Spleen (tissue), 11 donors: ENCODE data around the gene NFATC1. TPM values are rescaled to one million over a fixed set of nuclear protein-coding genes. Genes with fewer than 3 reads are reported as not detected.

Source experiments
- DNase-seq: peaks from one replicate; pipeline ENCODE4 v3.0.0-alpha.2; 2020
- H3K27ac ChIP-seq, 8 donors: fragments of 200-600 bp; sonication (generic) in 7 of 8; 1 replicate in 4 of 8; 2 replicates in 4 of 8; pipeline versions ENCODE4 v1.5.0 to v1.8.0; 2016 to 2021; ENCODE audit warnings: inconsistent platforms in 4 of 8, mild to moderate bottlenecking in 4 of 8, moderate library complexity in 1 of 8
- H3K27me3 ChIP-seq, 7 donors: fragments of 200-600 bp; sonication (generic) in 6 of 7; replicated peaks in 1 of 7; 1 replicate in 4 of 7; 2 replicates in 3 of 7; pipeline versions ENCODE4 v1.5.0 to v1.8.0; 2016 to 2021; ENCODE audit warnings: inconsistent platforms in 3 of 7, mild to moderate bottlenecking in 1 of 7
- H3K36me3 ChIP-seq, 6 donors: fragments of 200-600 bp; sonication (generic) in 5 of 6; 1 replicate in 4 of 6; 2 replicates in 2 of 6; pipeline versions ENCODE4 v1.5.0 to v1.8.0; 2016 to 2021; ENCODE audit warnings: inconsistent platforms in 2 of 6
- H3K4me1 ChIP-seq, 6 donors: fragments of 200-600 bp; sonication (generic) in 5 of 6; 1 replicate in 3 of 6; 2 replicates in 3 of 6; pipeline versions ENCODE4 v1.5.0 to v1.8.0; 2016 to 2021; ENCODE audit warnings: inconsistent platforms in 3 of 6
- H3K4me3 ChIP-seq, 8 donors: fragments of 200-600 bp; sonication (generic) in 7 of 8; 1 replicate in 4 of 8; 2 replicates in 4 of 8; pipeline versions ENCODE4 v1.5.0 to v1.8.0; 2016 to 2021; ENCODE audit warnings: inconsistent platforms in 4 of 8, mild to moderate bottlenecking in 4 of 8, moderate library complexity in 2 of 8
- H3K9me3 ChIP-seq, 8 donors: fragments of 200-600 bp; sonication (generic) in 7 of 8; 1 replicate in 4 of 8; 2 replicates in 4 of 8; pipeline versions ENCODE4 v1.5.0 to v1.8.0; 2016 to 2021; ENCODE audit warnings: inconsistent platforms in 4 of 8
- CTCF ChIP-seq, 11 experiments: fragments of 200-600 bp in 7 of 11; fragments of 450-650 bp in 4 of 11; sonication (generic) in 4 of 11; IDR thresholded peaks in 8 of 11; conservative IDR thresholded peaks in 3 of 11; 1 replicate in 7 of 11; 2 replicates in 4 of 11; pipeline versions ENCODE4 v1.4.0 to v1.8.0; 2016 to 2021; ENCODE audit warnings: antibody characterized with exemption in 11 of 11, inconsistent platforms in 4 of 11, mild to moderate bottlenecking in 1 of 11
- POLR2A ChIP-seq, 3 donors: fragments of 450-650 bp; IDR thresholded peaks; one replicate each; pipeline ENCODE4 v1.5.1; 2017; ENCODE audit warnings: antibody characterized with exemption in 3 of 3, mild to moderate bottlenecking in 1 of 3
- POLR2AphosphoS5 ChIP-seq, 3 donors: sonication (generic); formaldehyde crosslinking; IDR thresholded peaks; one replicate each; pipeline ENCODE4 v1.5.1; 2017; ENCODE audit warnings: antibody characterized with exemption in 3 of 3
- WGBS, 5 donors: extraction: QIAGEN DNeasy Blood & Tissue Kit in 3 of 5; methylation state at CpG; one replicate each; pipeline versions ENCODE4 v1.1.5 to v1.1.7; 2013 to 2018; 5-methylcytosine and 5-hydroxymethylcytosine counted together
- intact Hi-C: fragments of 100-400 bp; cut with DNase I; formaldehyde crosslinking; loops from one replicate; pipeline ENCODE4 v1.15.0; 2023; ENCODE audit warnings: low total_unique reads
- polyA plus RNA-seq, 3 donors: library from polyadenylated mRNA; stranded (reverse); fragments of 200-250 nt; gene quantifications; one replicate each; pipeline ENCODE4 v1.2.1, GENCODE V29; 2013
- total RNA-seq, 7 donors: library from RNA; depleted of rRNA in 3 of 7; stranded (reverse); fragments of >200 nt in 3 of 7; fragmentation: NEBNext Ultra II Directional in 4 of 7; extraction: Animal tissue kit (Norgen Biotek cat#: 25700) in 4 of 7; gene quantifications; one replicate each; pipeline versions ENCODE4 v1.1.0 to v1.2.1, GENCODE V29; 2016 to 2021
- donor health status: healthy with polysubstance abuse.
- donor health status: DM: no; HTN: no; CAD: no; lungs with moderate emphysema.
- donor health status: DM: no; HTN: no; CAD: no.
- donor health status: Bipolar disorder and iron deficiency.
- donor health status: healthy.
- donor health status: DM: no; HTN: no; CAD: no.
- donor health status: DM: yes; HTN: yes; CAD: no.

Gene NFATC1
- total and polyA plus RNA-seq, 10 donors = 20.7 to 64.9 (median 47.4) TPM

DNA sequence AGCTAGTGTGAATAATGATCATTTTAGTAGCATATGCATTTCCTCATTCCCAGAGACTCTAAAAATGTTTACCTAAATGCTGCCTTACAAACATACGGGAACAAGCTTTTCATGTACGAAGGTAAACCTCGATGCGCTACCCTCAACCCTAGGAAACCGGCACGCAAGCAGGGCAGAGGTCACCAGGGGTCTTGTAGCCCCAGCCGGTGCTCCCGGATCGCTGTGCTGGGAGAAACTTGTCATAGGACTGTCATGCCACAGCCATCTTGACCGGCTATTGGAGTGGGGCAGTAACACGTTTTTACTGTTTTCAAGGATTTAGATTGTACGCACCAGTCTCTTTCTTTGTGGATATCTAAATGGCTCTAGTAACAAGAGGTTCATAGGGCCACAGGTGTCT lies 34.8 kb upstream of the NFATC1 start:
- Histone ChIP-seq H3K36me3 (peaks cover 0 to 72% (median 36%) of the 10 kb centered on the region in 6 donors), H3K27ac (no peak overlapping the region), H3K9me3 (no peaks in the 10 kb centered on the region), H3K27me3 (no peaks in the 10 kb centered on the region), H3K4me1 (no peaks in the 10 kb centered on the region), H3K4me3 (no peak overlapping the region)
- no peak for DNase-seq
- intact Hi-C loops = no loop called here
- 94 to 97% (median 97%) methylated on average over 12 of the region's 12 CpGs for WGBS, 5 donors
- TF ChIP-seq POLR2A (IDR thresholded peaks at IDR 0.05) (no peak), CTCF (IDR thresholded peaks at IDR 0.05 in 8 of 11, conservative IDR thresholded peaks at IDR 0.05 in 3 of 11) (no peak)

DNA sequence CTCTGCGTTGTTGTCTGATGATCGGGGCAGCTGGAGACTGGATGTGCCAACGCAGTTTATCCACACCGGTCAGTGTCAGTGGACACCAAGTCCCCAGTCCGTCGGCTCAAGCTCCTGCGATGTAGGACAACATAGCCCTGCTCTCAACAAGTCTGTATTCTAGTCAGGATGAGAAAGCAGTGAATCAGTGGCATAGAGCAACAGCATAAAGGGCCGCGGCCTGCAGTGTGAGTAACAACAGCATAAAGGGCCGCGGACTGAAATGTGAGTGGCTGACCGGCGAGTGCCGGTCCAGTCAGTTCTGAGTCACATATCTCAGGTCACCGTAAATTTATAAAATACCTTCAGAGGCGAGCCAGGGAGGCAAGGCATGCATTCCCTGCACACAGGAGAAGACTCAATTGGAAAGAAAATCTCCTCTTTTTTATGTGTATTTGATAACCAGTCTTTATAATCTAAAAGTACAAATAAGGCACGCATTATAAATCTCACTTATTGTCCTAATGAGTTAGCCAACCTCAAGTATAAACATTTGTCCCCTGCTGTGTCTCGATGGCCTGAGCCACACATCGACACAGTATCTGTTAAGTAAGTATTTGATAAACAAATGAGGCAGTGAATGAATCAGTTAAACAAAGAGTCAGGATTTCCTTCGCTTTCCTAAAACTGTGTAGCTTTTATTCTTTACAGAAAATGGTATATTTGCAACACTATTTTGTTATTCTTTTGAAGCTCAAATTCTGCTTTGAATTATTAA lies 33.8 kb upstream of the NFATC1 start:
- no peak for DNase-seq
- Histone ChIP-seq H3K9me3 (no peaks in the 10 kb centered on the region), H3K27me3 (no peaks in the 10 kb centered on the region), H3K4me1 (no peaks in the 10 kb centered on the region), H3K4me3 (no peak overlapping the region), H3K27ac (no peak overlapping the region), H3K36me3 (peaks cover 0 to 81% (median 36%) of the 10 kb centered on the region in 6 donors)
- WGBS, 5 donors = 91 to 95% (median 94%) methylated on average over 20 of the region's 20 CpGs
- TF ChIP-seq POLR2A (IDR thresholded peaks at IDR 0.05) = no peak
- no peak for TF ChIP-seq CTCF (IDR thresholded peaks at IDR 0.05 in 8 of 11, conservative IDR thresholded peaks at IDR 0.05 in 3 of 11)
- intact Hi-C loops = no loop called here

GRCh38 chr18:79365701-79366100 lies 30.0 kb upstream of the NFATC1 start:
- Histone ChIP-seq H3K36me3 (peaks cover 0 to 64% (median 23%) of the 10 kb centered on the region in 6 donors), H3K9me3 (no peaks in the 10 kb centered on the region), H3K4me1 (peaks cover 11 to 21% (median 13%) of the 10 kb centered on the region in 6 donors), H3K27me3 (no peaks in the 10 kb centered on the region), H3K27ac (no peak overlapping the region), H3K4me3 (no peak overlapping the region)
- TF ChIP-seq CTCF (IDR thresholded peaks at IDR 0.05 in 8 of 11, conservative IDR thresholded peaks at IDR 0.05 in 3 of 11) (no peak), POLR2AphosphoS5 (IDR thresholded peaks at IDR 0.05) (no peak), POLR2A (IDR thresholded peaks at IDR 0.05) (no peak)
- intact Hi-C loops = no loop called here
- WGBS, 5 donors = 95 to 99% (median 97%) methylated on average over 13 of the region's 13 CpGs
- DNase-seq = no peak

DNA sequence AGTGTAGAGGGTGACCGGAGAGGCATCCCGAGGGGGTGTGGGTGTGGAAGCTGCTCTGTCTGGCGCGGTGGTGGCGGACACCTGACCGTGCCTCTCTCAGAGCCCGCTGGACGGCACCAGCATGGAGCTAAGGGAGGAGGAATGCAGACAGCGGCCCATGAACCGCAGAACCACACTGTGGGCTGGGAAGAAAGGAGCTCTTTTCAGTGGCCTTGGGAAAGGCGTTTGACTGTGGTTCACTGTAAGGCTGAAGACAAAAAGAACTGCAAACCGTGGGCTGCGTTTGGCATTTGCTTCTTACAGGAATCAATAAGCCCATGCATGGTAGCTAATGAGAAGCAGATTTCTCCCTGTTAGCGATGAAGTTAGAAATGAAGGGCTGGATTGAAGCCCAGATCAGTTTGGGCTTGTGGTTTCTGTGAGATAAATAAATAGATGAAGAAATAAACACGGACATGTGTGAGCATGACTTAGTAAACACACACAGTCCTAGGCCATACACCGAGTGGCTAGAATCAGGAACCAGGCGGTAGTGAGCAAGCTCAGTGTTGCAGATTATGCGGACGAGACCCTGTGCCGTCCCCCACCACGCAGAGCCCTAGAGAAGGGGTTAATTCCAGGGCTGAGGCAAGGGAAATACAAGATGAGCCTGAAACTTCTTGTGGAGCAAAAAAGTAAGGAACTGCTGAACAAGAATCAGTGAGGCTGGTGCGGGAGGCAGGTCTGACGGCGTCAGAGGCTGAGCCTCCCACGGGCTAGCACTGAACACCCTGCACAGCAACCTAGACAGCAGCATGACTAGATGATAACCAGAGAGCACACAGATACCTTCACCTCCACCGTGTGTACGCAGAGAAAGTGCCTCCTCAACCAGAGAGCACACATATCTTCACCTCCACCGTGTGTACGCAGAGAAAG lies 29.3 kb upstream of the NFATC1 start:
- no peak for DNase-seq
- TF ChIP-seq CTCF (IDR thresholded peaks at IDR 0.05 in 8 of 11, conservative IDR thresholded peaks at IDR 0.05 in 3 of 11) = no peak
- no peak for TF ChIP-seq POLR2AphosphoS5 (IDR thresholded peaks at IDR 0.05)
- TF ChIP-seq POLR2A (IDR thresholded peaks at IDR 0.05) = no peak
- H3K9me3 ChIP-seq = no peaks in the 10 kb centered on the region

More for the DNA sequence above, 29.3 kb upstream of the NFATC1 start:
- Histone ChIP-seq H3K4me3 (no peak overlapping the region), H3K27ac (no peak overlapping the region), H3K4me1 (peaks cover 11 to 22% (median 13%) of the 10 kb centered on the region in 6 donors), H3K27me3 (no peaks in the 10 kb centered on the region), H3K36me3 (peaks cover 0 to 62% (median 18%) of the 10 kb centered on the region in 6 donors)
- intact Hi-C loops = no loop called here
- WGBS, 5 donors = 87 to 94% (median 91%) methylated on average over 29 of the region's 29 CpGs
